ENCODE measurements around the gene CORO1C.

CORO1C gene

GRCh38 chr12:108599948-108600701 lies 131.2 kb downstream of the CORO1C start:
- DNase-seq (ENCODE audit: low read depth) = no peak

GRCh38 chr12:108599541-108599940 lies 131.8 kb downstream of the CORO1C start:
- no peak for DNase-seq (ENCODE audit: low read depth)

DNA sequence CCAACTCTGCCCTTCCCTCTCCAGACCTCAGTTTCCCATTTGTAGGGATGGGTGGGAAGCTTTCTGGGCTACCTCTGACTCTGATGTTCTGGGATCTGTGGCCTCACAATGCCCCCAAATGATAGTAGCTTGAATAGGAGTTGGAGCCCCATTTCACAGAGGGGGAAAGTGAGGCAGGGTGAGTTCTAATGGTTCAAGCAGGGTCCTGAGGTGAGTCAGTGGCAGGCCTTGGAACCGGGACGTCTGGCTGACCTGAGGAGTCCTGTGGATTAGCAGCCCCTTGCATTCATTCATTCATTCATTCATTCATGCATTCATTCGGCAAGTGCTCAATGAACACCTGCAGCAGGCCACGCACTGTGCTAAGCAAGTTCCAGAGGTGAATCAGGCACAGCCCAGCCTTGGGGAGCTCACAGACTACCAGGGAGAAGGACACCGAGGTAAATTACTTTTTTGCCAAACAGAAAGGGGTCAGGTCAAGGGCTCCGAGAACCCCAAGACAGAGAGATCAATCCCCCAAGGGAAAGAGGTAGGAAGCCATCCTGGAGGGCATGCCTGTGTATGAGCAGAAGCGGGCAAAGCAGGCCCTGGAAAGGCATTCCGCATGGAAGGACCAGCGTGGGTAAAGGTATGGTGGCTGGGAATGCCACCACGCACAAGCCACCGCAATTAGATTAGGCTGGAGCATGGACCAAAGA lies 132.6 kb downstream of the CORO1C start:
- DNase-seq (ENCODE audit: low read depth) = no peak

- DNase-seq (ENCODE audit: low read depth) = no peak
Measured at GRCh38 chr12:108597559-108598471, 133.5 kb downstream of the CORO1C start, which contains the start of gene TMEM119. Gene TMEM119 (minus strand): TSS chr12:108598084. CDS start chr12:108592383, 5,701 bp downstream.

- no peak for DNase-seq (ENCODE audit: low read depth)
Measured at GRCh38 chr12:108596854-108597558, 134.3 kb downstream of the CORO1C start.

GRCh38 chr12:108595711-108596647 lies 135.3 kb downstream of the CORO1C start:
- DNase-seq (ENCODE audit: low read depth) = no peak
